HFF-Myc (cell line): Measurements from ENCODE around the gene ACOXL.

Experiments
- DNase-seq: peaks from one replicate; pipeline ENCODE4 v3.0.0-alpha.2; 2011; ENCODE audit warnings: low read depth; ENCODE audit errors: extremely low read depth
- H3K4me3 ChIP-seq: replicated peaks from 2 replicates; pipeline ENCODE4 v1.5.1; 2011; ENCODE audit warnings: low read depth, mild to moderate bottlenecking, control low read depth, low read length
- TF ChIP-seq, protein P1 (sequence below): IDR thresholded peaks from 2 replicates; pipeline ENCODE4 v1.5.1; 2012; ENCODE audit warnings: mild to moderate bottlenecking, low read depth, low read length, control low read depth; ENCODE audit errors: missing control alignments

The ACOXL gene

DNA sequence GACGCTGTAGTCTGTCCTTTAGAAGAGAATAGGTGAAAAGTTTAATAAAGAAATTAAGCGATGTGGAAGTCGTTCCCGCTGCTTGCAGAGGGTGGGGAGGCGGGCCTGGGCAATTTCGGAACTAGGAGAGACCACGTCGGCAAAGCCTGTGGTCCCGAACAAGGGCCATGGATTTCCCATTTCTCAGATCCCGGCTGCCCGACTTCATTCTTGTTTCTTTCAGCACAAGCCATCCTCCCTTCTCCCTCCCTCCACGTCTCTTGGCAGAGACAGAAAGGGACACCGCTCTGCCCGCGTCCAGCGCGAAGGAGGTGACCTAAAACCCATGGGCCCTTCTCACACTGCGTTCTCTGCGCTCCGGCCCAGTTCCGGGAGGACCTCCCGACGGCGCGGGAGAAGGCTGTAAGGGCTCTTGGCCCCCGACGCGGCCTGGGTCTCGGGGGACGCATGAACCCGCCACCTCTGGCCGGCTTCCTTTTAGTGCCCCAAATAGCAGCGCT is 386.2 kb downstream of the ACOXL start:
- no peak for DNase-seq
- H3K4me3 ChIP-seq: peak overlapping the region; percentile 42

GRCh38 chr2:111118981-111119821 is 386.8 kb downstream of the ACOXL start:
- DNase-seq: no peak
- no peak overlapping the region for H3K4me3 ChIP-seq
- TF ChIP-seq, protein P1, sequence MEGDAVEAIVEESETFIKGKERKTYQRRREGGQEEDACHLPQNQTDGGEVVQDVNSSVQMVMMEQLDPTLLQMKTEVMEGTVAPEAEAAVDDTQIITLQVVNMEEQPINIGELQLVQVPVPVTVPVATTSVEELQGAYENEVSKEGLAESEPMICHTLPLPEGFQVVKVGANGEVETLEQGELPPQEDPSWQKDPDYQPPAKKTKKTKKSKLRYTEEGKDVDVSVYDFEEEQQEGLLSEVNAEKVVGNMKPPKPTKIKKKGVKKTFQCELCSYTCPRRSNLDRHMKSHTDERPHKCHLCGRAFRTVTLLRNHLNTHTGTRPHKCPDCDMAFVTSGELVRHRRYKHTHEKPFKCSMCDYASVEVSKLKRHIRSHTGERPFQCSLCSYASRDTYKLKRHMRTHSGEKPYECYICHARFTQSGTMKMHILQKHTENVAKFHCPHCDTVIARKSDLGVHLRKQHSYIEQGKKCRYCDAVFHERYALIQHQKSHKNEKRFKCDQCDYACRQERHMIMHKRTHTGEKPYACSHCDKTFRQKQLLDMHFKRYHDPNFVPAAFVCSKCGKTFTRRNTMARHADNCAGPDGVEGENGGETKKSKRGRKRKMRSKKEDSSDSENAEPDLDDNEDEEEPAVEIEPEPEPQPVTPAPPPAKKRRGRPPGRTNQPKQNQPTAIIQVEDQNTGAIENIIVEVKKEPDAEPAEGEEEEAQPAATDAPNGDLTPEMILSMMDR: no peak

More for the DNA sequence above, 386.2 kb downstream of the ACOXL start:
- TF ChIP-seq, protein P1: no peak

DNA sequence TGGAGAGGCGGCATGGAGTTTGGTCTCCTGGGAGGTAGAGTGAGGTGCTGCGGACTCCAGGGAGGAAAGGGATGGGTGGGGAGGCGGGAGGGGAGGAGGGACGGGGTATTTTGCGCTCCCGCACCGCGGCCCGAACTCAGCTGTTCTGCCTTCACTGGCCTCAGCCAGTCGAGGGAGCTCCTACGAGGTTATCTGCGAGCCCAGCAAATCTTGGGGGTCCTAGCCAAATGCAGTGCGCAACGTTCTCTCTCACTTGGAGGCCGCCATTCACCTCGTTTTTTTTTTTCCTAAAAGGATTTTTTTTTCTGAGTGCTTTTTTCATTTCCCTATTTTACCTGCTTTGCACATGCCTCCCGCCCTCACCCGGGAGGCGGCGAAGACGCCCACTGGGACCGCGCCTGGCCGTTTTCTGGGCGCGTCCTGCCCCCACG is 387.5 kb downstream of the ACOXL start:
- no peak for DNase-seq
- TF ChIP-seq, protein P1: no peak
- peak overlapping the region; percentile 54 for H3K4me3 ChIP-seq

GRCh38 chr2:111120253-111121027 is 388.1 kb downstream of the ACOXL start, which contains the start of gene BCL2L11:
Gene BCL2L11, plus strand, starts transcription at chr2:111120914. Its CDS starts 2,832 bp downstream, at chr2:111123746.
- TF ChIP-seq, protein P1: peak; percentile 13
- peak within 1 kb of the TSS; percentile 94 for H3K4me3 ChIP-seq
- DNase-seq: peak; percentile 42

- peak overlapping the region; percentile 94 for H3K4me3 ChIP-seq
- TF ChIP-seq, protein P1: no peak
- no peak for DNase-seq
Measured at GRCh38 chr2:111121028-111121827, 388.9 kb downstream of the ACOXL start.
